ENCODE data around the gene IRAK2. TPM values are rescaled to one million over a fixed set of nuclear protein-coding genes. Genes with fewer than 3 reads are reported as not detected.
"Not testable (repeated sequence)": the region's sequence is repeated elsewhere in the genome, so short reads cannot be mapped to it uniquely, and the experiment has no call there.

The IRAK2 gene
- total RNA-seq, 1 donor from 2014 or later: 4.7 TPM

DNA sequence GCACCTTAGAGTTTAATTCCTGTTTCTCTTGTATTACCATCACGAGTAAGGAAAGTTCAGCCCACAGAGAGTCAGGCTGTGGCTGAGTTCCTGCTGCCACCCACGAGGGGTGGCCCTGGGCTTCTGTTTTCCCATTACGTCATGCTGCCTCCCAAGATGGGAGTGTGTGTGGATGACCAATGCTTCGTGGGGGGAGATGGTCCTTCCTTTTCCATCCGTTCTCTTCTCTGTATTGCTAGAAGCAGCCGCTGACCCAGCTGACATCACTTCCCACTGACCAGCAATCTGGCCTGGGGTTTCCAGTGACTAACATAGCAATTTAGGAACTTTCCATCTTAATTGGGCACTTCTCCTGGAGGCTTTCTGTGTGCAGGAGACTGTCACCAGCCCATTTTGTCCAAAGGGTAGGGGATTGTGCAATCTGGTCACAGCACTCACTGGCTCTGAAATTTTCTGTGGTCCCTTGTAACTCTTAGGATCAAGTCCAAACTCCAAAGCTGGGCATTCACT is 9.3 kb downstream of the IRAK2 start:
- no peak for DNase-seq (ENCODE audit: low read depth)

DNA sequence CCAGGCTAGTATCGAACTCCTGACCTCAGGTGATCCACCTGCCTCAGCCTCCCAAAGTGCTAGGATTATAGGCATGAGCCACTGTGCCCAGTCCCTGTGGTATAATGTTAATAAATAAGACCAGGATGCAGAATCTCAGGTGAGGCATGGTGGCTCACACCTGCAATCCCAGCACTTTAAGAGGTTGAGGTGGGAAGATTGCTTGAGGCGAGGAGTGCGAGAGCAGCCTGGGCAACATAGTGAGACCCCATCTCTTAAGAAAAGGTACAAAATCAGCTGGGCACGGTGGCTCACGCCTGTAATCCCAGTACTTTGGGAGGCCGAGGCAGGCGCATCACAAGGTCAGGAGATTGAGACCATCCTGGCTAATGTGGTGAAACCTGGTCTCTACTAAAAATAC is 10.6 kb downstream of the IRAK2 start:
- DNase-seq (ENCODE audit: low read depth); H3K27me3 ChIP-seq (ENCODE audit: control insufficient read depth, insufficient read depth, low read length); H3K4me3 ChIP-seq (ENCODE audit: low read depth, low read length); FAIRE-seq; H3K36me3 ChIP-seq (ENCODE audit: control insufficient read depth, insufficient read depth, low read length): not testable (repeated sequence)

More for the DNA sequence above, 9.3 kb downstream of the IRAK2 start:
- Histone ChIP-seq H3K36me3 (ENCODE audit: control insufficient read depth, insufficient read depth, low read length) (peaks cover 2% of the 10 kb centered on the region), H3K27me3 (ENCODE audit: control insufficient read depth, insufficient read depth, low read length) (no peaks in the 10 kb centered on the region), H3K4me3 (ENCODE audit: low read depth, low read length) (no peak overlapping the region)
- no peak for FAIRE-seq
- TF ChIP-seq, protein P1, sequence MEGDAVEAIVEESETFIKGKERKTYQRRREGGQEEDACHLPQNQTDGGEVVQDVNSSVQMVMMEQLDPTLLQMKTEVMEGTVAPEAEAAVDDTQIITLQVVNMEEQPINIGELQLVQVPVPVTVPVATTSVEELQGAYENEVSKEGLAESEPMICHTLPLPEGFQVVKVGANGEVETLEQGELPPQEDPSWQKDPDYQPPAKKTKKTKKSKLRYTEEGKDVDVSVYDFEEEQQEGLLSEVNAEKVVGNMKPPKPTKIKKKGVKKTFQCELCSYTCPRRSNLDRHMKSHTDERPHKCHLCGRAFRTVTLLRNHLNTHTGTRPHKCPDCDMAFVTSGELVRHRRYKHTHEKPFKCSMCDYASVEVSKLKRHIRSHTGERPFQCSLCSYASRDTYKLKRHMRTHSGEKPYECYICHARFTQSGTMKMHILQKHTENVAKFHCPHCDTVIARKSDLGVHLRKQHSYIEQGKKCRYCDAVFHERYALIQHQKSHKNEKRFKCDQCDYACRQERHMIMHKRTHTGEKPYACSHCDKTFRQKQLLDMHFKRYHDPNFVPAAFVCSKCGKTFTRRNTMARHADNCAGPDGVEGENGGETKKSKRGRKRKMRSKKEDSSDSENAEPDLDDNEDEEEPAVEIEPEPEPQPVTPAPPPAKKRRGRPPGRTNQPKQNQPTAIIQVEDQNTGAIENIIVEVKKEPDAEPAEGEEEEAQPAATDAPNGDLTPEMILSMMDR (IDR thresholded peaks at IDR 0.05; ENCODE audit: insufficient read depth, low read length, severe bottlenecking): no peak

DNA sequence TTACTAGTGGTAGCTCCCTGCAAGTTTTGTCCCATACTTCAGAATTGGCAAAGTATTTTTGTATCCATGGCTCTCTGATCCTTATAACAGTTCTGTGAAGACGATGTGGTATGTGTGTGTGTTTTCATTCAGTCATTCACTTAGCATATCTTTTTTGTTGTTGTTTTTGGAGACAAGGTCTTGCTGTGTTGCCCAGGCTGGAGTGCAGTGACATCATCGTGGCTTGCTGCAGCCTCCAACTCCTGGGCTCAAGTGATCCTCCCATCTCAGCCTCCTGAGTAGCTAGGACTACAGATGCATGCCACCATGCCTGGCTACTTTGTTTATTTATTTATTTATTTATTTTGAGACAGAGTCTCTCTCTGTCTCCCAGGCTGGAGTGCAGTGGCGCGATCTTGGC is 11.4 kb downstream of the IRAK2 start:
- not testable (repeated sequence) for H3K36me3 ChIP-seq (ENCODE audit: control insufficient read depth, insufficient read depth, low read length); DNase-seq (ENCODE audit: low read depth); FAIRE-seq

DNA sequence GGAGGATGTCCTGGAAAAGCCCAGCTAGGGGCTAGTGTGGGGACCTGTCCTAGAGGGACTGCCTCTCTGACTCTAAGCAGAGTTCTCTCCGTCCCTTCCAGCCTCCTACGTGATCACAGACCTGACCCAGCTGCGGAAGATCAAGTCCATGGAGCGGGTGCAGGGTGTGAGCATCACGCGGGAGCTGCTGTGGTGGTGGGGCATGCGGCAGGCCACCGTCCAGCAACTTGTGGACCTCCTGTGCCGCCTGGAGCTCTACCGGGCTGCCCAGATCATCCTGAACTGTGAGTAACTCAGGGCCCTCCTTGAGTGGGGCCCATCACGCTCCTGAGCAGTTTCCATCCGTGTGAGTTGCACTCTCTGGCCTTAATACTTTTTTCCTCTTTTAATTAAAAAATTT is 13.0 kb downstream of the IRAK2 start:
- no peak for DNase-seq (ENCODE audit: low read depth)
- FAIRE-seq: no peak
- Histone ChIP-seq H3K4me3 (ENCODE audit: low read depth, low read length) (no peak overlapping the region), H3K36me3 (ENCODE audit: control insufficient read depth, insufficient read depth, low read length) (peaks cover 2% of the 10 kb centered on the region), H3K27me3 (ENCODE audit: control insufficient read depth, insufficient read depth, low read length) (no peaks in the 10 kb centered on the region)
- TF ChIP-seq, protein P1 (IDR thresholded peaks at IDR 0.05; ENCODE audit: insufficient read depth, low read length, severe bottlenecking): no peak

More for the DNA sequence above, 11.4 kb downstream of the IRAK2 start:
- not testable (repeated sequence) for H3K4me3 ChIP-seq (ENCODE audit: low read depth, low read length); H3K27me3 ChIP-seq (ENCODE audit: control insufficient read depth, insufficient read depth, low read length)

DNA sequence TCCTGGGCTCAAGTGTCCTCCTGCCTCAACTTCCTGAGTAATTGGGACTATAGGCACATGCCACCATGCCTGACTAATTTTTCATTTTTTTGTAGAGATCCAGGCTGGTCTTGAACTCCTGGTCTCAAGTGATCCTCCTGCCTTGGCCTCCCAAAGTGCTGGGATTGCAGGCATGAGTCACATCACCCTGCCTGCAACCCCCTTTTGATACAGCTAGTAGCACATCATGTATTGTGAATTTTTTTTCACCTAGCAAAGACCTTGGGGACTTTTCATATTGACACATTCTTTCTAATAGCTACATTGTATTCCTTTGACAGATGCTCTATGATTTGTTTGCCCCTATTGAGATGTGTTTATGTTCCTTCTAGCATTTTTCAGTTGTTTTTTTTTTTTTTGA is 14.2 kb downstream of the IRAK2 start:
- DNase-seq (ENCODE audit: low read depth) (no peak), FAIRE-seq (no peak)
- Histone ChIP-seq H3K27me3 (ENCODE audit: control insufficient read depth, insufficient read depth, low read length) (no peaks in the 10 kb centered on the region), H3K4me3 (ENCODE audit: low read depth, low read length) (no peak overlapping the region), H3K36me3 (ENCODE audit: control insufficient read depth, insufficient read depth, low read length) (peaks cover 2% of the 10 kb centered on the region)
- TF ChIP-seq, protein P1 (IDR thresholded peaks at IDR 0.05; ENCODE audit: insufficient read depth, low read length, severe bottlenecking): no peak

DNA sequence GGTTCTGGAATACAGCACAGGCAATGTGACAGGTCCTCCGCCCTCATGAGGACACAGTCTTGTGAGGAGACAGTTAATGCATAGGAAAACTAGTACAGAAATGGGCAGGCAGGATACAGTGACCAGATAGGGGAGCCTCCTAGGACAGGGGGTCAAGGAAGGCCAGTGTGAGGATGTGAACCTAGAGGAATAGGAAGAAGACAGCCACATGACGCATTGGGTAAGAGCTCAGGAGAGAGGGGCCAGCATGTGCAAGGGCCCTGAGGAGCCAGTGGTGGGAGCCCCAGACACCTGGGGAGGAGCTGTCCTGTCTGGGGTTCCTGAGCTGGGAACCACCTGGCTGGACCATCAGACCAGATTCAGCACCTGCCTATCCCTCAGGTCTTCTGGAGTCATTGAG is 15.6 kb downstream of the IRAK2 start:
- DNase-seq (ENCODE audit: low read depth): no peak
- peaks cover 2% of the 10 kb centered on the region for H3K36me3 ChIP-seq (ENCODE audit: control insufficient read depth, insufficient read depth, low read length)
- no peaks in the 10 kb centered on the region for H3K27me3 ChIP-seq (ENCODE audit: control insufficient read depth, insufficient read depth, low read length)
- TF ChIP-seq, protein P1 (IDR thresholded peaks at IDR 0.05; ENCODE audit: insufficient read depth, low read length, severe bottlenecking): no peak
- FAIRE-seq: no peak
- H3K4me3 ChIP-seq (ENCODE audit: low read depth, low read length): no peak overlapping the region

DNA sequence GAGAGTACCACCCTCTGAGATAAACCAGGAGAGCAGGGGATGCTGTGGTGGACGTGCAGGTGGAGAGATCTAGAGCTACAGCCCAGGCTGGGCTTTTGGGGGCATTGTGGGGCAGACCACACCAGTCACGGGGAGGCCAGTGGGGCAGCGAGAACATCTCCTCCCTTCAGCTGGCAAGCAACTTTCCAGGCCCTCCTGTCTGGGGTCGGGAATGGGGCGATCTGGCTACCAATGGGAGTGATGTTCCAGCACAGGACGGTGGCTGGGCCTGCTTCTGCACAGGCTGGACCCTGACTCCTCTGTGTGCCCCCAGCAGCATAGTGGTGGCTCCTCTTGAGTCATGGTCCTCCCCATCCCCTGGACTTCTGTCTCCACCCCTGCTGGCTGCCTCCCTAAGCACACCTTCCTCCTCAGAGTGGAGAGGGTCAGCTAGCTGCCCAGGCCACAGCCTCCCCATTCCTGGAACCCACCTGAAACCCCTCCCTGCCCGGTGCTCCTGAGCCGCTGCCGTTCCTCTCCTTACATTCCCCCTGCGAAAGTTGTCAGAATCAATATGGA is 16.1 kb downstream of the IRAK2 start:
- H3K36me3 ChIP-seq (ENCODE audit: control insufficient read depth, insufficient read depth, low read length): peaks cover 2% of the 10 kb centered on the region
- no peak overlapping the region for H3K4me3 ChIP-seq (ENCODE audit: low read depth, low read length)
- TF ChIP-seq, protein P1 (IDR thresholded peaks at IDR 0.05; ENCODE audit: insufficient read depth, low read length, severe bottlenecking): no peak
- no peak for DNase-seq (ENCODE audit: low read depth)
- no peak for FAIRE-seq
- H3K27me3 ChIP-seq (ENCODE audit: control insufficient read depth, insufficient read depth, low read length): no peaks in the 10 kb centered on the region

Measured in bronchial epithelial cell (primary cell).